Stomach (tissue), 9 donors: ENCODE data around the gene ATP13A1. TPM values are rescaled to one million over a fixed set of nuclear protein-coding genes. Genes with fewer than 3 reads are reported as not detected.
"Not testable (repeated sequence)": the region's sequence is repeated elsewhere in the genome, so short reads cannot be mapped to it uniquely, and the experiment has no call there.

Source experiments
- DNase-seq, 2 donors: peaks; one replicate each; pipeline versions ENCODE4 v3.0.0 to v3.0.0-alpha.2; 2013 to 2019
- H3K27ac ChIP-seq, 5 donors: fragments of 200-600 bp in 4 of 5; sonication (generic) in 4 of 5; one replicate each; pipeline ENCODE4 v1.5.1; 2013 to 2019; ENCODE audit warnings: mild to moderate bottlenecking in 1 of 5, moderate library complexity in 1 of 5
- H3K27me3 ChIP-seq, 3 donors: fragments of 200-600 bp; sonication (generic); one replicate each; pipeline ENCODE4 v1.5.1; 2017 to 2019; ENCODE audit warnings: mixed run types in 1 of 3
- H3K36me3 ChIP-seq, 4 donors: fragments of 200-600 bp; sonication (generic); 1 replicate in 3 of 4; 2 replicates in 1 of 4; pipeline ENCODE4 v1.5.1; 2016 to 2019
- H3K4me1 ChIP-seq, 4 donors: fragments of 200-600 bp; sonication (generic); one replicate each; pipeline ENCODE4 v1.5.1; 2016 to 2019
- H3K4me3 ChIP-seq, 4 donors: fragments of 200-600 bp; sonication (generic) in 3 of 4; one replicate each; pipeline ENCODE4 v1.5.1; 2016 to 2019; ENCODE audit warnings: mild to moderate bottlenecking in 1 of 4
- H3K9me3 ChIP-seq, 4 donors: fragments of 200-600 bp; sonication (generic); one replicate each; pipeline ENCODE4 v1.5.1; 2016 to 2019
- CTCF ChIP-seq, 7 experiments: fragments of 450-650 bp in 4 of 7; fragments of 200-600 bp in 3 of 7; sonication (generic) in 3 of 7; IDR thresholded peaks; one replicate each; pipeline ENCODE4 v1.5.1; 2016 to 2019; ENCODE audit warnings: antibody characterized with exemption in 7 of 7, control low read depth in 2 of 7, mild to moderate bottlenecking in 1 of 7
- EP300 ChIP-seq: sonication (generic); formaldehyde crosslinking; IDR thresholded peaks from one replicate; pipeline ENCODE4 v1.6.1; 2017; ENCODE audit warnings: antibody characterized with exemption
- POLR2A ChIP-seq, 4 donors: fragments of 450-650 bp; IDR thresholded peaks; one replicate each; pipeline ENCODE4 v1.6.1; 2016; ENCODE audit warnings: antibody characterized with exemption in 4 of 4, control low read depth in 2 of 4, mild to moderate bottlenecking in 1 of 4, moderate library complexity in 1 of 4
- POLR2AphosphoS5 ChIP-seq, 3 donors: sonication (generic); formaldehyde crosslinking; IDR thresholded peaks; one replicate each; pipeline ENCODE4 v1.6.1; 2016; ENCODE audit warnings: antibody characterized with exemption in 3 of 3
- WGBS, 5 donors: extraction: QIAGEN DNeasy Blood & Tissue Kit in 3 of 5; methylation state at CpG; one replicate each; pipeline versions ENCODE4 v1.1.5 to v1.1.7; 2013 to 2018; 5-methylcytosine and 5-hydroxymethylcytosine counted together
- intact Hi-C: fragments of 100-400 bp; cut with DNase I; formaldehyde crosslinking; loops from one replicate; pipeline ENCODE4 v1.15.1; 2023; ENCODE audit warnings: low total_unique reads
- polyA plus RNA-seq, 3 donors: library from polyadenylated mRNA; stranded (reverse); fragments of 200-250 nt; gene quantifications; one replicate each; pipeline ENCODE4 v1.2.3, GENCODE V29; 2013
- total RNA-seq, 5 donors: library from RNA; depleted of rRNA; stranded (reverse); fragments of >200 nt; gene quantifications; one replicate each; pipeline versions ENCODE4 v1.1.0 to v1.2.3, GENCODE V29; 2014 to 2016
- donor health status: healthy with polysubstance abuse.
- donor health status: Bipolar disorder and iron deficiency.
- donor health status: healthy.

The ATP13A1 gene
- total and polyA plus RNA-seq, 8 donors: 17.3 to 451 (median 56.5) TPM

DNA sequence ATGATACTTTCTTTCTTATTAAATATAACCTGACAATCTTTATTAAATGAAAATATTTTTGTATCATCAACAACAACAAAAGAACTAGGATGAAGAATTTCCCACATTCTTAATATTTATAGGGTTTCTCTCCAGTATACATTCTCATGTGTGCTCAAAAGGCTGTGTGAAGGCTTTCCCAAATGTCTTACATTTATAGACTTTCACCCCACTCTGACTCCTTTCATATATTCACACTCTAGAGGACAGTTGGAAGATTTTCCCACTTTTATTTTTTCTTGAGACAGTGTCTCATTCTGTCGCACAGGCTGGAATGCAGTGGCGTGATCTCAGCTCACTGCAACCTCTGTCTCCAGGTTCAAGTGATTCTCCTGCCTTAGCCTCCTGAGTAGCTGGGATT, 47.0 kb upstream of the ATP13A1 start:
- Histone ChIP-seq H3K27me3 (no peaks in the 10 kb centered on the region), H3K4me3 (no peak overlapping the region), H3K9me3 (peaks cover 94 to 100% (median 98%) of the 10 kb centered on the region in 4 donors), H3K27ac (no peak overlapping the region), H3K36me3 (peaks cover 37 to 97% (median 56%) of the 10 kb centered on the region in 4 donors), H3K4me1 (no peaks in the 10 kb centered on the region)
- no peak for TF ChIP-seq POLR2A (IDR thresholded peaks at IDR 0.05)
- no peak for TF ChIP-seq POLR2AphosphoS5 (IDR thresholded peaks at IDR 0.05)
- TF ChIP-seq EP300: no peak
- no peak for TF ChIP-seq CTCF (IDR thresholded peaks at IDR 0.05)
- 95 to 100% (median 99%) methylated on average over 2 of the region's 2 CpGs for WGBS, 5 donors
- DNase-seq: no peak
- intact Hi-C loops: no loop called here

GRCh38 chr19:19704836-19705235, 41.4 kb upstream of the ATP13A1 start:
- intact Hi-C loops: no loop called here
- 85 to 91% (median 88%) methylated on average over 5 to 6 of the region's 6 CpGs for WGBS, 5 donors
- Histone ChIP-seq H3K4me1 (no peaks in the 10 kb centered on the region), H3K27ac (no peak overlapping the region), H3K27me3 (no peaks in the 10 kb centered on the region), H3K9me3 (peaks cover 56 to 100% (median 94%) of the 10 kb centered on the region in 4 donors), H3K4me3 (no peak overlapping the region), H3K36me3 (peaks cover 7 to 88% (median 36%) of the 10 kb centered on the region in 4 donors)
- DNase-seq: no peak
- TF ChIP-seq CTCF (IDR thresholded peaks at IDR 0.05) (no peak), POLR2A (IDR thresholded peaks at IDR 0.05) (no peak), POLR2AphosphoS5 (IDR thresholded peaks at IDR 0.05) (no peak), EP300 (no peak)

- intact Hi-C loops, H3K27me3 ChIP-seq, H3K27ac ChIP-seq, DNase-seq, H3K4me1 ChIP-seq, H3K4me3 ChIP-seq: not testable (repeated sequence)
- peaks cover 22 to 98% (median 82%) of the 10 kb centered on the region in 4 donors for H3K9me3 ChIP-seq
- WGBS, 5 donors: 83 to 97% (median 93%) methylated on average over 1 of the region's 1 CpG
- H3K36me3 ChIP-seq: peaks cover 7 to 47% (median 29%) of the 10 kb centered on the region in 4 donors
Measured at GRCh38 chr19:19700493-19700892, 37.0 kb upstream of the ATP13A1 start.

DNA sequence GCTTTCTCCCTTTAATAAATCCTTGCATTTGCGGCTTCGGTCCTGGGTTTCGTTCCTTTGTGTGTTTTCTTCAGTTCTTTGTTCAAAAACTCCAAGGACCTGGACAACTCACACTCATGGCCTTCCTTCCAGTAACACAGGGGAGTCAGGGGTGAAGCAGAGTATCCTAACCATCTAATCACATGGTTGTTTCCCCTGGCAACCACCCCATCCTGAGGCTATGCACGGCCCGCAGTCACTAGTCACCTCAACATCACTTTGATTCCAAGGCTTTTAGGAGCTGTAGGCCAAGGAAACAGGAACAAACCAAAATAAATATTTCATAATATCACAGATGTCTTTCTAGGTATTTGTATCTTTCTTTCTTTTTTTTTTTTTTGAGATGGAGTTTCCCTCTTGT, 34.1 kb upstream of the ATP13A1 start:
- WGBS, 5 donors: 85 to 92% (median 91%) methylated on average over 5 of the region's 5 CpGs
- peaks cover 10 to 87% (median 64%) of the 10 kb centered on the region in 4 donors for H3K9me3 ChIP-seq
- TF ChIP-seq EP300: no peak
- TF ChIP-seq CTCF (IDR thresholded peaks at IDR 0.05): no peak
- no peak for TF ChIP-seq POLR2A (IDR thresholded peaks at IDR 0.05)
- no peak for TF ChIP-seq POLR2AphosphoS5 (IDR thresholded peaks at IDR 0.05)
- H3K27me3 ChIP-seq: no peaks in the 10 kb centered on the region
- H3K4me1 ChIP-seq: no peaks in the 10 kb centered on the region
- intact Hi-C loops: no loop called here
- H3K4me3 ChIP-seq: no peak overlapping the region
- H3K27ac ChIP-seq: no peak overlapping the region
- H3K36me3 ChIP-seq: peaks cover 4 to 21% (median 7%) of the 10 kb centered on the region in 4 donors
- DNase-seq: no peak

DNA sequence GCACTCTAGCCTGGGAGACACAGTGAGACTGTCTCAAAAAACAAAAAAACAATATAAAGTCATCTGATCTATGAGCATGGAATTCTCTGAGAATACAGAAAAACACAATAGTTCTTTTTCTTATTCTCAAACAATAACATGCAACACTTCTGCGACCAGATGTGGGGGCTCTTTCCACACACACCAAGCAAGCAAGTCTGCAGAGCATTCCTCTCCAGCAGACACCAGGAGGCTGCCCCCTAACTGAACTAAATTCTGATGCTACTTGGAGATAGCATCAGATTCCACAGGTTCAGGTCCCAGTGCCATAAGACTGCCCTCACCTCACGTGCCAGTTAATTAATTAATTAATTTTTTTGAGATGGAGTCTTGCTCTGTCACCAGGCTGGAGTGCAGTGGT, 32.9 kb upstream of the ATP13A1 start:
- no peak overlapping the region for H3K27ac ChIP-seq
- intact Hi-C loops: no loop called here
- TF ChIP-seq EP300: no peak
- no peak for TF ChIP-seq POLR2A (IDR thresholded peaks at IDR 0.05)
- no peak for DNase-seq
- H3K36me3 ChIP-seq: peaks cover under 1 to 13% (median 6%) of the 10 kb centered on the region in 4 donors
- H3K9me3 ChIP-seq: peaks cover 10 to 82% (median 57%) of the 10 kb centered on the region in 4 donors
- H3K4me3 ChIP-seq: no peak overlapping the region
- H3K4me1 ChIP-seq: no peaks in the 10 kb centered on the region
- no peaks in the 10 kb centered on the region for H3K27me3 ChIP-seq
- WGBS, 5 donors: 48 to 90% (median 76%) methylated on average over 2 of the region's 2 CpGs
